Measurements from ENCODE around the gene ABCB10.
A peak's percentile ranks its signal among the peaks of the same experiment; 100 is the strongest.
"Not testable (repeated sequence)": the region's sequence is repeated elsewhere in the genome, so short reads cannot be mapped to it uniquely, and the experiment has no call there.

The ABCB10 gene

GRCh38 chr1:229558460-229559335 is at the start of gene ABCB10:
ABCB10 (minus strand) TSS chr1:229558707; CDS start chr1:229558652, 55 bp downstream.
- FAIRE-seq = peak; percentile 71

- no peak for FAIRE-seq
Observed at GRCh38 chr1:229607370-229607769, 48.9 kb upstream of the ABCB10 start.

- no peak for FAIRE-seq
Observed at GRCh38 chr1:229603371-229604005, 45.0 kb upstream of the ABCB10 start.

- FAIRE-seq = no peak
Observed at GRCh38 chr1:229600229-229600628, 41.7 kb upstream of the ABCB10 start.

GRCh38 chr1:229599218-229599954 is 40.9 kb upstream of the ABCB10 start:
- no peak for FAIRE-seq

- no peak for FAIRE-seq
Observed at GRCh38 chr1:229597877-229598276, 39.4 kb upstream of the ABCB10 start.

GRCh38 chr1:229596925-229597699 is 38.6 kb upstream of the ABCB10 start:
- no peak for FAIRE-seq

GRCh38 chr1:229595876-229596275 is 37.4 kb upstream of the ABCB10 start:
- FAIRE-seq = not testable (repeated sequence)

GRCh38 chr1:229594227-229595008 is 35.9 kb upstream of the ABCB10 start:
- FAIRE-seq = no peak

- no peak for FAIRE-seq
Observed at GRCh38 chr1:229593800-229594199, 35.3 kb upstream of the ABCB10 start.

- no peak for FAIRE-seq
Observed at GRCh38 chr1:229590119-229590518, 31.6 kb upstream of the ABCB10 start.

- FAIRE-seq = no peak
Observed at GRCh38 chr1:229585338-229585737, 26.8 kb upstream of the ABCB10 start.

- no peak for FAIRE-seq
Observed at GRCh38 chr1:229582715-229583114, 24.2 kb upstream of the ABCB10 start.

GRCh38 chr1:229582011-229582694 is 23.6 kb upstream of the ABCB10 start:
- FAIRE-seq = no peak

GRCh38 chr1:229581485-229581884 is 23.0 kb upstream of the ABCB10 start:
- no peak for FAIRE-seq

- no peak for FAIRE-seq
Observed at GRCh38 chr1:229579059-229579673, 20.7 kb upstream of the ABCB10 start.

GRCh38 chr1:229578168-229579058 is 19.9 kb upstream of the ABCB10 start:
- FAIRE-seq = no peak

GRCh38 chr1:229574679-229575442 is 16.4 kb upstream of the ABCB10 start:
- FAIRE-seq = no peak

GRCh38 chr1:229572286-229572685 is 13.8 kb upstream of the ABCB10 start:
- no peak for FAIRE-seq

Measured in A204.1 (cell line).